Aorta (tissue), 5 donors: ENCODE results near the gene HMCES. TPM values are rescaled to one million over a fixed set of nuclear protein-coding genes. Genes with fewer than 3 reads are reported as not detected.

Experiments
- ATAC-seq: fragments of 200-7000 bp; cut with Tn5 transposase; one replicate; pipeline ENCODE4 v1.9.1; 2022; ENCODE audit warnings: moderate library complexity; ENCODE audit not compliant: low FRiP score
- DNase-seq, 2 donors: peaks; one replicate each; pipeline ENCODE4 v3.0.0-alpha.2; 2020
- H3K27ac ChIP-seq, 2 donors: one replicate each; pipeline ENCODE4 v1.5.1; 2013; ENCODE audit warnings: low read length in 2 of 2, mild to moderate bottlenecking in 2 of 2, moderate library complexity in 2 of 2, control low read depth in 1 of 2, inconsistent platforms in 1 of 2, low read depth in 1 of 2
- H3K27me3 ChIP-seq, 2 donors: one replicate each; pipeline ENCODE4 v1.6.1; 2013; ENCODE audit warnings: control low read depth in 1 of 2, low read length in 1 of 2, mild to moderate bottlenecking in 1 of 2, moderate library complexity in 1 of 2; ENCODE audit not compliant: insufficient read depth in 2 of 2, control insufficient read depth in 1 of 2
- H3K36me3 ChIP-seq, 2 donors: one replicate each; pipeline ENCODE4 v1.6.1; 2013; ENCODE audit warnings: control low read depth in 1 of 2, low read length in 1 of 2, mild to moderate bottlenecking in 1 of 2; ENCODE audit not compliant: insufficient read depth in 2 of 2, control insufficient read depth in 1 of 2
- H3K4me1 ChIP-seq, 2 donors: one replicate each; pipeline ENCODE4 v1.6.1; 2013; ENCODE audit warnings: low read length in 2 of 2, control low read depth in 1 of 2, mild to moderate bottlenecking in 1 of 2, moderate library complexity in 1 of 2; ENCODE audit not compliant: insufficient read depth in 2 of 2, control insufficient read depth in 1 of 2
- H3K4me3 ChIP-seq, 2 donors: one replicate each; pipeline ENCODE4 v1.5.1; 2013; ENCODE audit warnings: low read length in 2 of 2, control low read depth in 1 of 2, mild to moderate bottlenecking in 1 of 2
- H3K9me3 ChIP-seq: one replicate; pipeline ENCODE4 v1.6.1; 2013; ENCODE audit warnings: mild to moderate bottlenecking, low read length; ENCODE audit not compliant: control insufficient read depth
- WGBS, 2 donors: extraction: QIAGEN DNeasy Blood & Tissue Kit; methylation state at CpG; one replicate each; pipeline ENCODE4 v1.1.7; 2013; 5-methylcytosine and 5-hydroxymethylcytosine counted together
- intact Hi-C, 2 donors: fragments of 100-400 bp; cut with DNase I; formaldehyde crosslinking; loops; one replicate each; pipeline versions ENCODE4 v1.14.2 to v1.15.0; 2022
- polyA plus RNA-seq, 2 donors: library from polyadenylated mRNA; stranded (reverse); fragments of 200-250 nt; gene quantifications; one replicate each; pipeline ENCODE4 v1.2.3, GENCODE V29; 2013
- total RNA-seq, 2 donors: library from RNA; stranded (reverse); fragmentation: NEBNext Ultra II Directional; extraction: Animal tissue kit (Norgen Biotek cat#: 25700); gene quantifications; one replicate each; pipeline ENCODE4 v1.2.1, GENCODE V29; 2021
- donor health status: healthy with polysubstance abuse.
- donor health status: Bipolar disorder and iron deficiency.
- donor health status: DM: no; HTN: no; CAD: no.
- donor health status: DM: no; HTN: no; CAD: no.
- donor health status: DM: yes; HTN: yes; CAD: no.

Gene HMCES
- total and polyA plus RNA-seq, 4 donors, result 24.3 to 31.9 (median 29.8) TPM

DNA sequence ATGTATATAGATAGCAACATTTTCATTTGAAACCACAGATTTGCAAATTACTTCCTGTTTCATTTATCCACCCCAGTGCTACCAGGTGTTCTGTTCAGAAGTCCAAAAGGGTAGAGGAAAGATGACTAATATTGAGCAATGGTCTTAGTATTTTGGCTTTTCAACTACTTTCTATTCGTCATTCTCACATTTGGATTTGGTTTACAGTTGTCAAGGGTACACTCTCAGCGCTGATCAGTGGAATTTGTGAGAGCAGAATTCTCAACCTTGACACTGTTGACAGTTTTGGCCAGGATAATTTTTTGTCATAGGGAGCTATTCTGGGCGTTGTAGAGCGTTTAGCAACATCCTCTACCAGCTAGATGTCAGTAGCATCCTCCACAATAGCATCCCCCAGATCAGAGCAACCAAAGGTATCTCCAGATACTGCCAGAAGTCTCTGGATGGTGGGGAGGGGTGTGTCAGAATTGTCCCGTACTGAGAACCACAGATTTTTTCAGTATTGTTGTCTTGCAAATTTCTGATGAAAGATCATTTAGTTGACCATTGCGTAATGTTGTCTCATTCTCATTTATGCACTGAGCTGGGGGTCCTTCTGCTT, 4.2 kb downstream of the HMCES start:
- no peak for ATAC-seq
- WGBS, 2 donors, result 67 to 82% methylated on average over 6 of the region's 6 CpGs

DNA sequence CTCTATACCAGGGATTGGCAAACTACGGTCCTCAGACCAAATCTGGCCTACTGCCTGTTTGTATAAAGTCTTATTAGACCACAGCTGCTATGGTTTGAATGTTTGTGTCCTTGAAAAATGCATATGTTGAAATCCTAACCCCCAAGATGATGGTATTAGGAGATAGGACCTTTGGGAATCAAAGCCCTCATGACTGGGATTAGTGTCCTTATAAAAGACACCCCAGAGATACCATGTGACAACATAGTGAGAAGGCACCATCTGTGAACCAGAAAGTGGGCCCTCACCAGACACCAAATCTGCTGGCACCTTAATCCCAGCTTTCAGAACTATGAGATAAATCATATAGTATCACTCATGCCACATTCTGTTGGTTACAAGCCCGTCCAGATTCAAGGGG, 7.4 kb downstream of the HMCES start:
- H3K27me3 ChIP-seq, result no peaks in the 10 kb centered on the region
- no peaks in the 10 kb centered on the region for H3K36me3 ChIP-seq
- H3K4me3 ChIP-seq, result no peak overlapping the region
- H3K27ac ChIP-seq, result no peak overlapping the region
- H3K9me3 ChIP-seq, result no peaks in the 10 kb centered on the region
- no peaks in the 10 kb centered on the region for H3K4me1 ChIP-seq
- no peak for DNase-seq
- ATAC-seq, result no peak
- intact Hi-C loops, result no loop called here
- 82 to 91% methylated on average over 2 of the region's 2 CpGs for WGBS, 2 donors

More for the DNA sequence above, 4.2 kb downstream of the HMCES start:
- no peak for DNase-seq
- H3K4me3 ChIP-seq, result no peak overlapping the region
- no peaks in the 10 kb centered on the region for H3K4me1 ChIP-seq
- no peaks in the 10 kb centered on the region for H3K9me3 ChIP-seq
- intact Hi-C loops, result no loop called here
- H3K36me3 ChIP-seq, result no peaks in the 10 kb centered on the region
- no peak overlapping the region for H3K27ac ChIP-seq
- no peaks in the 10 kb centered on the region for H3K27me3 ChIP-seq

DNA sequence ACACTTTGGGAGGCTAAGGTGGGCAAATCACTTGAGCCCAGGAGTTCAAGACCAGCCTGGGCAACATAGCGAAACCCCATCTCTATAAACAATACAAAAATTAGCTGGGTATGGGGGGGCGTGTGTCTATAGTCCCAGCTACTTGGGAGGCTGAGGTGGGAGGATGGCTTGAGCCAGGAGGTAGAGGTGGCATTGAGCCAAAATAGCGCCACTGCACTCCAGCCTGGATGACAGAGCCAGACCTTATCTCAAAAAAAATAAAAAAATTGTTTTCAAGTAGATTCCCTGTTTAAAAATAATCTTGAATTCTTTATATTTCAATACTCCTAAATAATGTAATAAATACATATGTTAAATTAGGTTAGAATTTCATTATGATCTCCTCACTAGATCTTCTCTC, 9.8 kb downstream of the HMCES start:
- intact Hi-C loops, result no loop called here
- peaks cover 0 to 5% of the 10 kb centered on the region in 2 donors for H3K36me3 ChIP-seq

DNA sequence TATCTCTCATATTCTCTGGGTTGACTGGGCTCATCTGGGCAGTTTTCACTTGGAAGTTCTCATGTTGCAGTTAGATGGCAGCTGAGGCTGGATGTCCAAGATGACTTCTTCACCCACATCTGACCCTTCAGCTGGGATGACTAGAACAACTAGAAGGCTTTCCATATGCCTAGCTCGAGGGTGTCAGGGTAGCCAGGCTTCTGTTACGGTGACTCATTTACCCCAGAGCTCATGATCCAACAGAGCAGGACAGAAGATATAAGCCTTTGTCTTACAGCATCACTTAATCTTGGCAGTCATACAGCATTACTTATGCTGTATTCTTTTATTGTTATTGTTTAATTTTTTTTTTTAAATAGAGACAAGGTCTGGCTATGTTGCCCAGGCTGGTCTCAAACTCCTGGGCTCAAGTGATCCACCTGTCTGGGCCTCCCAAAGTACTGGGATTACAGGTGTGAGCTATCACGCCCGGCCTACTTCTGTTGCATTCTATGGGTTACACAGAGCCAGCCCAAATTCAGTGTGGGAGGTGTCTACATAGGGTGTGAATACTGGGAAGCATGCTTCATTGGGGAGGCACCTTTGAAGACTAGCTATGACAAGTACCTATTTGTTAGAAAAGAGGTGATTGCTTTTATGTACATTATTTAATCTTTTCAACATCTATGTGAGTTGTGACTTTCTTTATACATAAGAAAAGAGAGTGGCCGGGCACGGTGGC, 10.7 kb downstream of the HMCES start:
- peaks cover 0 to 5% of the 10 kb centered on the region in 2 donors for H3K36me3 ChIP-seq
- intact Hi-C loops, result no loop called here

More for the DNA sequence above, 9.8 kb downstream of the HMCES start:
- Histone ChIP-seq H3K4me3 (no peak overlapping the region), H3K4me1 (no peaks in the 10 kb centered on the region), H3K9me3 (no peaks in the 10 kb centered on the region), H3K27ac (no peak overlapping the region), H3K27me3 (no peaks in the 10 kb centered on the region)
- DNase-seq (no peak), ATAC-seq (no peak)
- 63 to 65% methylated on average over 3 of the region's 3 CpGs for WGBS, 2 donors

DNA sequence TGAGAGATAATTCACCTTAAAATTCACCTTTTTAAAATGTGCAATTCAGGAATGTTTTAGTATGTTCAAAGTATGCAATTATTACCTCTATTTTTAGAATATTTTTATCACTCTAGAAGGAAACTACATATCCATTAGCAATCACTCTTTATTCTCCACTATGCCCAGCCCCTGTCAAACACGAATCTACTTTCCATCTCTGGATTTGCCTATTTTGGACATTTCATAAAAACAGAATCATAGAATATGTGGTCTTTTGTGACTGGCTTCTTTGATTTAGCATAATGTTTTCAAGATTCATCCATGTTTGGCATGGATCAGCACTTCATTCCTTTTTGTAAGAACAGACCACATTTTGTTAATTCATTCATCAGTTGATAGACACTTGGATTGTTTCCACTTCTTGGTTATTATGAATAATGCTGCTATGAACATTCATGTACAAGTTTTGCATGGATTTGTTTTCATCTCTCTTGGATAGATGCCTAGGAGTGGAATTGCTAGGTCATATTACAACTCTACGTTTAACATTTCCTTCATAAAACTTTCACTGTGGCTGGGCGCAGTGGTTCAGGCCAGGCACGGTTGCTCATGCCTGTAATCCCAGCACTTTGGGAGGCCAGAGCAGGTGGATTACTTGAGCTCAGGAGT, 12.7 kb downstream of the HMCES start:
- no peak for DNase-seq
- WGBS, 2 donors, result 39 to 46% methylated on average over 4 of the region's 4 CpGs
- intact Hi-C loops, result no loop called here
- ATAC-seq, result no peak
- no peak overlapping the region for H3K4me3 ChIP-seq
- H3K9me3 ChIP-seq, result no peaks in the 10 kb centered on the region
- H3K27me3 ChIP-seq, result no peaks in the 10 kb centered on the region
- no peaks in the 10 kb centered on the region for H3K4me1 ChIP-seq
- no peak overlapping the region for H3K27ac ChIP-seq
- H3K36me3 ChIP-seq, result peaks cover 0 to 5% of the 10 kb centered on the region in 2 donors

More for the DNA sequence above, 10.7 kb downstream of the HMCES start:
- 86 to 94% methylated on average over 6 of the region's 6 CpGs for WGBS, 2 donors
- Histone ChIP-seq H3K9me3 (no peaks in the 10 kb centered on the region), H3K27ac (no peak overlapping the region), H3K27me3 (no peaks in the 10 kb centered on the region), H3K4me1 (no peaks in the 10 kb centered on the region), H3K4me3 (no peak overlapping the region)
- ATAC-seq (no peak), DNase-seq (no peak)

DNA sequence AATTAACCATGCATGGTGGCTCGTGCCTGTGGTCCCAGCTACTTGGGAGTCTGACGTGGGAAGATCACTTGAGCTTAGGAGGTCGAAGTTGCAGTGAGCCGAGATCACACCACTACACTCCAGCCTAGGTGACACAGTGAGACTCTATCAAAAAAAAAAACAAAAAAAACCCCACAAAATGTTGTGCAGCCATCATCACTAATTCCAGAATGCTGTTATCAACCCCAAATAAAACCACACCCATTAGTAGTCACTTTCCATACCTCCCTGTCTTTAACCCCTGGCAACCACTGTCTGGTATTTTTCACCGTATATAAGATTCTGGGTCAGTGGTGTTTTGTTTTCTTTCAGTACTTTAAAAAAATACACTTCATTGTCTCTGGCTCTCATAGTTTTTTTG, 16.6 kb downstream of the HMCES start:
- H3K27me3 ChIP-seq, result no peaks in the 10 kb centered on the region
- H3K27ac ChIP-seq, result no peak overlapping the region
- intact Hi-C loops, result no loop called here
- DNase-seq, result no peak
- no peaks in the 10 kb centered on the region for H3K9me3 ChIP-seq
- H3K36me3 ChIP-seq, result peaks cover 0 to 5% of the 10 kb centered on the region in 2 donors
- no peaks in the 10 kb centered on the region for H3K4me1 ChIP-seq
- WGBS, 2 donors, result 90 to 91% methylated on average over 5 of the region's 5 CpGs
- H3K4me3 ChIP-seq, result no peak overlapping the region
- ATAC-seq, result no peak

DNA sequence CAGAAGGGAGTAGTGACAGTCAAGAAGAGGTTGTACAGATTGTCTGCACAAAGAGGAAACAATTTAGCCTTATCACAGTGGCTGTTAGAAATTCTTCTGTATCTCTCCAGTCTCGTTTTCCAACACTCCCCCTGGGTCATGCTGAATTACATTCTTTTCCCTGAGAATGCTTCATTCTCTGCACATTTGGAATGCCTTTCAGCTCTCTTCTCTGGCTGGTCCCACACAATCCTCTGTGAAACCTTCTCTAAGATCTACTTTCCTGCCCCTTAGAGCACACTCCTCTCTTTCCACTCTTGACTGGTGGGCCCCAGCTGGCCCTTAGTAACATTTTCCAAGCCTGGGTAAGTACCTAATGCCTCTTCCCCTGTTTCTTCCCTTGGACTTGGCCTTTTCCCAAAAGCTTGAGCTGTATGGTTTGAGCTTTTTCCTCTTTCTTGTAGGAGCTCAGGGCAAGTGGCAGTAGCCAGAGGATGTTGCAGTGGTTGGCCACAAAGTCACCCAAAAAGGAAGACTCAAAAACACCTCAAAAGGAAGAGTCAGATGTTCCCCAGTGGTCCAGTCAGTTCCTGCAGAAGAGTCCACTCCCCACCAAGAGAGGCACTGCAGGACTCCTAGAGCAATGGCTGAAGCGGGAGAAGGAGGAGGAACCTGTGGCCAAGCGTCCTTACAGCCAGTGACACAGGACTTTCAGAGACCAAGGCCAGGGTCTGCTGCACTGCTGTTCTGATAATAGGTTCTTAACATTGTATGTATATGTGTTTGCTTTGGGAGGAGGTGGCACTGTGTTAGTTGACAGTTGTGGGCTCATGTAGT, 25.7 kb downstream of the HMCES start:
- Histone ChIP-seq H3K4me1 (peaks cover 0 to 2% of the 10 kb centered on the region in 2 donors), H3K4me3 (no peak overlapping the region), H3K36me3 (peaks cover 0 to 3% of the 10 kb centered on the region in 2 donors), H3K27me3 (no peaks in the 10 kb centered on the region), H3K27ac (peak overlapping the region in 1 of 2 donors; percentile 89), H3K9me3 (no peaks in the 10 kb centered on the region)
- ATAC-seq, result peak; percentile 12
- 76 to 79% methylated on average over 3 of the region's 3 CpGs for WGBS, 2 donors
- DNase-seq, result no peak
- intact Hi-C loops, result no loop called here

DNA sequence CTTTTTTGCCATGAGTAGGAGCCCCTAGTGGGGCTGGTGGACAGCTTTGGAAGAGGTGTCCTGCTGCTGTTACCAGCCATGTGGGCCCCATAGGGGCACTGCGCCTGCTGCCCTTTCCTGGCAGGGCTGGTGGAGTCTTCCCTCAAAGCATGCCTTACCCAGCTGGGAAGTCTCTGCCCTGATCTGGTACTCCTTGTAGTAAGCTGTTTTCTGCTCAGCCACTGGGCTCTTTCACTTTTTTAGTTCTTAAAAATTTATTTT, 26.2 kb downstream of the HMCES start:
- no peak for ATAC-seq
- WGBS, 2 donors, result 88 to 89% methylated on average over 1 of the region's 1 CpG
- peaks cover 0 to 3% of the 10 kb centered on the region in 2 donors for H3K36me3 ChIP-seq

More for the DNA sequence above, 26.2 kb downstream of the HMCES start:
- H3K27ac ChIP-seq, result peak overlapping the region in 1 of 2 donors; percentile 89
- DNase-seq, result no peak
- H3K27me3 ChIP-seq, result no peaks in the 10 kb centered on the region
- H3K9me3 ChIP-seq, result no peaks in the 10 kb centered on the region
- H3K4me1 ChIP-seq, result peaks cover 0 to 2% of the 10 kb centered on the region in 2 donors
- no peak overlapping the region for H3K4me3 ChIP-seq
- intact Hi-C loops, result no loop called here
